ENCODE results near the gene GRIN2A.

The GRIN2A gene

DNA sequence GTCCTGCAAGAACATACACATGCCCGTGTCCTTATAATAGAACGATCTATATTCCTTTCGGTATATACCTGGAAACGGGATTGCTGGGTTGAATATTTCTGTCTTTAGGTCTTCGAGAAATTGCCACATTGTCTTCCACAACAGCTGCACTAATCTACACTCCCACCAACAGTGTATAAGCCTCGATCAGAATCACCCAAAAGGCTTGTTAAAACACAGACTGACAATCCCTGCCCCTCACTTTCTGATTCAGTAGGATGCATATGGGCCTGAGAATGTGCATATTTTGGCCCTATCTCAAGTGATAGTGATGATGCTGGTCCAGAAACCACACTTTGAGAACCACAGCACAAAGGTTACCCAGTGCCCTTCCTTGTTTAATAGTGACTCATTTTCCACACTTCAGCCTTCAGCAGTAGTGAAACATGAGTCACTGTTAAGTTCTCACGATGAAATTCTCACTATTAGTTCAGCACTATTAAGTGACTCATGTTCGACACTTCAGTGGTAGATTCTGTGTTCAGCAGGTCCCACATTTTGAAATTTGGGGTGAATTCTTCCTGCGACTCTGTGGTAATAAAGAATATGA is 215.6 kb downstream of the GRIN2A start:
- peak; percentile 31 for DNase-seq (ENCODE audit: low read depth)

DNA sequence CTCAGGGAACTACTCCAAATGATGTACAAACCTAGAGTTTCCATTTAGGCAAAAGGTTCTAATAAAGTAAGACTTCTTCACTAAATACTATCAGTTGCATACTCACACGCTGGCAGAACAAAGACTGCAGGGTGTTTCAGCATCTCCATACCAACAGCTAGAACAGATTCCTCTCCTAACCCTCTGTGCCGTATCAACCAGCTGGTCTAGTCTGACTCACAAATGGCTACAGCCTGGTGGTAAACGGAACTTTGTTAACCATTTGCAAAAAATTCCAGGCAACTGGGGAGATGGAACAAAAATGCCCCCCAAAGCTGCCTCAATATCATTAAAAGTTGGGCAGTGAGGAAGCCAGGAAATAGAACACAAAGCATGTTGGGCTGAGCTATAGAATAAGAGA is 217.1 kb downstream of the GRIN2A start:
- no peak for DNase-seq (ENCODE audit: low read depth)

DNA sequence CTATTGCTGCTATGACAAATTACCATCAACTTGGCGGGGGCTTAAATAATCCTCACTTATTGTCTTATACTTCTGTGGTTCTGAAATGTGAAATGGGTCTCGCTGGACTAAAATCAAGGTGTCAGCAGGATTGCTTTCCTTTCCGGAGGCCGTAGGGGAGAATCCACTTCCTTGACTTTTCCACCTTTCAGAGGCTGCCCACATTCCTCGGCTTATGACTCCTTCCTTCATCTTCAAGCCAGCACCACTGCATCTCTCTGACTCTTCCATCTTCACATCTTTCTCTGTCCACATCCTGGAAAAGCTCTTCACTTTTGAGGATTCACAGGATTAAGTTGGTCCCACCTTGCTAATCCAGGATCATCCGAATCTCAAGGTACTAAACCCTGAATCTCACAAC is 217.8 kb downstream of the GRIN2A start:
- no peak for DNase-seq (ENCODE audit: low read depth)

DNA sequence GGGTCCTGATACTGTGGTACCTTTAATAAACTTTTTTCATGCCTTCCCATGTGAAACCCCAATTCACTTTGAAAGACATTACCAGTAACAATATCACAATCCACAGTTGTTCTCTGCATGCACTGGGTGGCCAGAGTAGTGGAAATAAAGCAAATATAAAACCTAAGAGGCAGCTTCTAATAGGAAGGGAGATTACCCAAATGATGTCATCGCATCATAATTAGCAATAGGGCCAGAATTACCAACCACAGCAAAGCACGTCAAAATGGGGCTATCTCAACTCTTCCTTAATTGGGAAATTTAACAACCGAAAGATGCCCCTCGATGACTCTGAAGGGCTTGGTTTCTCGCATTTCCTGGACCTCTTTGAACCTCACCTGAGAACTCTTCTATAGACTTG is 224.8 kb downstream of the GRIN2A start:
- no peak for DNase-seq (ENCODE audit: low read depth)

DNA sequence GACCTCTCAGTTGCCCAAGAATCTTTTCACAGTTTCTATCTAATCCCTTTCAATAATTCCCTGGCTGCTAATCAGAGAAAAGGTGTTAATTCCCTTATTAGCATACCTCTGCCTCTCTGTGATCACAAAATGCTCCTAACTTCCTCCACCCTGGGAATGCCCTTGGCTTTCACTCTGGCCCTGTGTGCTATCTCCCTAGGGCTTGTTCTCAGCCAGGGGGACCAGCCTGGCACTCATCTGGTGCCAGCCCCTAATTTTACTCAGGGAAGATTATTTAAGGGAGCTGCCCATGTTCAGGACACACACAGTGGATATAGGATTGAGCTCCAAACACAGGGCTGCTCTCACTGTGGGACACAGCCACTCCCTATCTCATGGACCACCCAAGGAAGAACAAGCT is 225.2 kb downstream of the GRIN2A start:
- no peak for DNase-seq (ENCODE audit: low read depth)

DNA sequence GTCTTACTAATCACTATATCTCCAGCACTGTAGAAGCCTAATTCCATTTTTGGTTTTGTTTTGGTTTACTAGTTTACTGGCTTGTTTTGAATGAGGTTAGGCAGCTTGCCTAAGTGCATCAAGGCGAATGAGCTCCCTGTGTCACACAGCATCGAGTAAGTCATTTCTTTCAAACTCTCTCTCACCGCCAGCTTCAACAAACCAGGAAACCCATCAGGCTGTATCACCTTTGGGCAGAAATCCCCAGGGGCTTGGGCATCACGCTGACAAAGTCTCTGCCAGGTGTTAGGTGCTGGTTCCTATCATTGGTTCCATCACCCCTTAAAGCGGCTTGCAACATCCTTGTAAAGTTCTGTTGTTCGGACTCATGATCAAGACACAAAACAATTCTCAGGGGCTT is 226.6 kb downstream of the GRIN2A start:
- no peak for DNase-seq (ENCODE audit: low read depth)

DNA sequence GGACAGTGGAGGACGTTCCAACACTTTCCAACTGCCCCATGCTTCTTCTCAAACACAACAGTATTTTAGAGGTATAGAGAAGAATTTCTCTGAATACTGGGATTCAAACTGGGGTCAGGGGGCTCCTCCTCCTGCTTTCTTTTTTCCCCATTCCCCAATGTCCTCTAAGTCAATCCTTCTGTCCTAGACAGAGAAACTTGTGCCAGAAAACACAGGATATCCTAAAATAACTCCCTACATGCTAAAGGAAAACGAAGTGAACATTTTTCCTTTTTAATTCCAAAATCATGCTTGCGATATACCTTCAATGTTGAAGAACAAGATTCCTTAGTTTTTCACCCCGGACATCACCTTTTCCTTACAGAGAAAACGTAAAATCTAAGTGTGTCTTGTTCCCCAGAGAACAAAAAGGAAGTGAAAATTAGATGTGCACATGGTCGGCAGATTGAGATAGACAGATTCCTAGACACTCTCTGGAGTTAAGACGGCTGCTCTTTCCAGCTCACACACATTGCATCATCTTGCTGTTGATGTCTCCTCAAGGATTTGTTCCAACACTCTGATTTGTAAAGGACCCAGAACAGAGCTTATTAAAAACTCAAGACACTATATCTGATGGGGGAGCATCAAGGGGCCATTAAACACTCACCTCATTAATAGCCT is 228.2 kb downstream of the GRIN2A start:
- DNase-seq (ENCODE audit: low read depth): no peak

DNA sequence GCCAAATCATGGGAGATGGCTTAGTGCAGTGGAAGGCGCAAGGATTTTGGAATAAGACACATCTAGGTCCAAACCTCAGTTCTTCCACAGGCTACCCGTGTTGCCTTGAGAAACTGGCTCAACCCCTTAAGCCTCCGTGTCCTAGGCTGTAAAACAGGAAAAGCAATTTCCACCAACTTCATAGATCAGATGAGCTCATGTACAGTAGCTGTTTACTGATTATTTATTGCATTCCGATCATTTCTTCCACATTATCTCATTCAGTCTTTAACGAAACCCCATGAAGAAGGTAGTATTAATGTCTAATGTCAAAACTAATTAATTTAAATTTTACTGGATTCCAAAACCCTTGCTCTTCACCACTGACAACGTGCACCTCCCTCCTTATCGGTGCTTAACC is 231.6 kb downstream of the GRIN2A start:
- no peak for DNase-seq (ENCODE audit: low read depth)

DNA sequence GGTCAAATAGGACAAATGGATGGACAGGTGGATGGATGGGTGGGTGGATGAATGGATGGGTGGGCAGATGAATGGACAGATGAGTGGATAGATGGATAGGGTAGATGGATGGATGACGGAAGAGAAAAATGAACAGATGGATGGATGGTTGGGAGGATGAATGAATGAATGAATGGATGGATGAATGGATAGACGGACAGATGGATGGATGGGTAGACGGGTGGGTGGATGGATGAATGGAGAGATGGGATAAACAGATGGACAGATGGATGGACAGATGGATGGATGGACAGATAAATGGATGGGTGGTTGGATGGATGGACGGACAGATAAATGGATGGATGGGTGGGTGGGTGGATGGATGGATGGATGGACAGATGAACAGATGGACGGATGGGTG is 232.8 kb downstream of the GRIN2A start:
- DNase-seq (ENCODE audit: low read depth): no peak

DNA sequence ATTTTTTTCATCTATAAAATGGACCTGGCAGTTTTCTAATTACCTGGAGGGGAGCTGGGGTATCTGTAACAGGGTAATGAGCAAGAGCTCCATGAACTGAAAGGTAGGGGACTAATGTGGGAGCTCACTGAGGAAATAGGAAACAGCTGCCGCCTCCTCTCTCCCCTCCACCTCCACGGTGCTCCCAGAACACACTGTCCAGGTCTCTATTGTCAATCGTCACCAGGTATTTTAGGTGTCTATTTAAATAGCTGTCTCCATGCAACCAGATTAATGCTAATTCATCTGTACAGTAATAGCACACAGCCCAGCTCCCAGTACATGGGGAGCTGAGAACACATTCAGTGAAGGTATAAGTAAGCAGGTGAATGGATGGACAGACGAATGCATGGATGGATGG is 233.3 kb downstream of the GRIN2A start:
- DNase-seq (ENCODE audit: low read depth): no peak

DNA sequence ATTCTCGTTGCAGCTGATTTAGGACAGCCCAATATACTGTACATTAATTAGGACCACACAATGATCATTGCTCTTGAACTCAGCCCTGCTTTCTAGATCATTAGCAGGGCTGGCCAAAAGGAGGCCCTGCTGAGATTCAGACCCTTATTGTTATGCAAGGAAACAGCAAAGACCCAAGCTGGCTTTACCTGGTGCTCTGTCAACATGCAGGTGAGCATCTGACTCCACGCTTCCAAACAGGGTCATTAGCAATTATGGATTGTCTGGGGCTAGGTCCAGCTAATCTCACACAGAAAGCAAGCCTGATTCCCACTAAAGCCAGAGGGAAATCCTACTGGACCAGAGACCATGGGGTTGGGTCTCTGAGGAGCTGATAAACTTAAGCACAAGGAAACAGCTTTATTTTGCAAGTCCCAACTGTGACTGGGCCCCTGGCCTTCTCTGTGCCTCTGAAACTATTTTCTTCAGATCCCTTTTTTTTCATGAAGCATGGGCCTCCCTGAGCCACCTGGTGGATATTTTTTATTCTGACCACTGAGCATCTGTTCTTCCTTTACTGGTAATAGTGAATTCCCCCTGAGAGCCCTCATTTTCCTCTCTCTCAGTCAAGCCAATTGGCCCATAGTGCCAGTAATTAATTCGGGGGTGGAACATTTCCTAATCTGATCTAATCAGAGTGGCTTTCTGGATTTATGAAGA is 236.1 kb downstream of the GRIN2A start:
- no peak for DNase-seq (ENCODE audit: low read depth)

DNA sequence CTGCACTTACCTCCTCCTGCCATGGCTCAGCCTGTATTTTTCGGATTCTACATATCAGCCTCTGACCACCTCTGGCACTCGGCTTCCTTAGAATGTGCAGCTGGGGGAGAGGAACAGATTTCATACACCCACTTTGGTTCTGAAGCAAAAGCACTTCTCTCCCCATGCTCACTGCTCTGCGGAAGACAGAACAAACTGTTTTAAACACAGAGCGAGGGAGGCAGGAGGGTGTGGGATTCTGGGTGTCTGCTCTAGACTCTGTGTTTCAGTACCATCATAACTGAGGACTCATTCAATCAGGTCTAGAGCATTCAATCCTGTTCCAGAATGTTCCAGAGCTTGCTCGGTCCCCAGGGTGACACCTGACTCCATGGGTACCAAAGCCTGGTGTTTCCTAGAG is 239.1 kb downstream of the GRIN2A start:
- DNase-seq (ENCODE audit: low read depth): no peak

DNA sequence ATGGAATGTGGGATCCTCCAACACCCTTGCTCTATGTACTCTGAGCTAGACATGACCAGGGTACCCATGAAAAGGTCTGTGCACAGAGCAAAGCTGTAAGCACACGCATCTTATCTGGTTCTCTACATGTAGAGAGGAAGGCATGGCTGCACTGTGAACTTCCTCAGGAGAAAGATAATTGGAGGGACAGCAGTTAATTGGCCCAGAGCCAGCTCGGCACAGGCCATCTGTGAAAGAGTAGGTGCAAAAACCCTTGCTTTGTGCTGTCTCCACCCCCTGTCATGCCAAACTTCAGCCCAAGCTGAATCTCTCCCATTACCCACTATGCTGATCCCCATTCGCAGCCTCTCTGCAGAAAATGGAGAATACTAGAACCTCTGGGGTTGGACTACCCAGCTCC is 241.0 kb downstream of the GRIN2A start:
- no peak for DNase-seq (ENCODE audit: low read depth)

DNA sequence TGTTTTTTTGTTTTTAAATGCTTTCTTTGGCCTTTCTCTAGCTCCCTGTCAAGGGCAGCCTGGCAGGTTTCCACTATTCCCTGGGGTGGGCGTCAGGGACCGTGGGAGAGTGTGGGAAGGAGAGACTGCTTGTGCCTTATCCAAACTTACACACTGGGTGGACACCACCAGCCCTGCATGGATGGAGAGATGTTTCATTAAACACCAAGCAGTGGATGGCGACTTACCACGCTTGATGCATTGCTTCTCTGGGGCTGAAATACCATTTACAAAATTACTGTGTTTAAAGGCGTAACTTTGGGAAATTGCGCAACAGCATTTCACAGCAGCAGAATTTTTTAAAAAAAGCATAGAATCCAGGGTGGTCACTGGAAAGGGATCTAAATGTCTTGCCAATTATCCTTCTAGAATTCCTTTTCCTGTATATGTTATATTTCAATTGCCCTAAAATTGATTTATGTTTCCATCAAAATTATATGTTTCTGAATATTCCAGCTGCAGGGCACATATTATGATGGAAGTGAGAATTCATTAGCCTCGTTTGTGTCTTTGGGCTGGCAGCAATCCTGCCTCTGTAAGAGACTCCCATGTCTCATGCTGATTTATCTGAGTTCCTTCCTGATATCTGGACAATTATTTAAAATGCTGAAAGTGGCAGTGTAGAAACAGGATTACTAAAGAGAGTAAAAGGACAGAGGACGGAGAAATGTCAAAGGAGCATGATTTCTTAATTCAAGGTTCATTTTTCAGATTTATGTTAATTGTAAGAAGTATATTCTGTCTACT is 247.3 kb downstream of the GRIN2A start:
- DNase-seq (ENCODE audit: low read depth): no peak

DNA sequence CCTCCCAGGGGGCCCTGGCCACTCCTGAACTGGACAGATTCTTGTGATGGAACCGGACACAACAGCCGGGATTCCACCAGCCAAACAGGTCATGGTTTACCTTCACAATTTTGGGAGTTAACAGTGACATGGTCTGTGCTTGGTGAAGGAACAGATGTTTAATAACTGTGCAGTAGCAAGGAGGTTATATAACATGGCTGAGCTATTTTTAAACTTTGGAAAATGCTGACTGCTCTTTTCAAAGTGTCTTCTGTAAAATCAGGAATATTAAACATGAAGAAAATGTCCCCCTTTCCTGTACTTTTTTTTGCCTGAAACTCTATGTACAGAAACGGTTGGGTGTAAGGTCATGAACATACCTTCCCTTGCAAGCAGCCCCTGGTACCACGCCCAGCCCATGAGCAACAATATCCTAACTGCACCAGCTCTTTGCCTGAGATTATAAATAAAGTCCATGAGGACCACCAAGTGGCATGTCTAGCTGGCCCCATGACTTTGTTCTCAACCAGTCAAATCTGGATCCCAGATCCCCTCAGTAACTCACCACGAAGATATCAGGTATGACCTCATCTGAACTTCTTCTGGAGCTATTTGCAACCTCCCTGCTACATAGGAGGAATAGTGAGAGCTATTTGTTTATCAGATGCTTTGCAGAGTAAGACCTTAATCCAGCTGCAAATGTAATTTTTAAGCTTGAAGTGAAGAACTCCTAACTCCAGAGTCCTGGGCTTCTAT is 249.1 kb downstream of the GRIN2A start:
- DNase-seq (ENCODE audit: low read depth): no peak

DNA sequence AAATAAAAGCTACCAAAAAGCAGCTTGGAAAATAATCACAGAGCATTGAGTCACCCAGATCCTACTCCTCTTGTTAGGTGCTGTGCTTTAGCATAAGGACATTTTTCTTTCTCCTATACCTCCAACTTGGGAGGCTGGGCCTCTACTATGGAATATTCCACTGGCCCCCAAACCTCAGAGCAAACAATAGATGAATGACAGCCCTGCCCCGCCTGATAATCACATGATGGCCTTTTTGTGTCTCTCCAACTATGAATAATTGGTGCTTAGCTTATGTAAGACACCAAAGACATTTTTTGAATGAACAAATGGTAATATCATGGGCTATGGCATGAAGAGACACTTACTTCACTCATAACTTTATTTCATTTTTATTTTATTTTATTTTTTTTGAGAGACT is 250.2 kb downstream of the GRIN2A start:
- no peak for DNase-seq (ENCODE audit: low read depth)

DNA sequence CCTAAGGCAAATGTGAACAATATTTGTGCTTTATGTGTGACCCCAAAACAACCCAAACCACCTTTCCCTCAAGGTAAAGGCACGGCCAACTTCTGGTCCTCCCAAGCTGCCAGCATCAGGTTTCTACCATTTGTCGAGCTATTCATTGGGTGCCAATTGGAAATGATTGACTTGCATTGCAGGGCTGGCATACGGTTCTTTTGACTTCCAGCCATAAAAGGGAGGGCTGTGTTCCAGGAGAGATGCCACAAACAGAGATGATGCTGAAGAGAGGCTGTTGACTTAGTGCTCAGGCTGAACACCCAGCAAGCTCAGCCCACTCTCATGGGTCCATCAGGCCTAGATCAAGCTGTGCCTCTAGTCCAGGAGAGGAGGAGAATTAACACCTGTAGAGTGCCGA is 252.4 kb downstream of the GRIN2A start:
- DNase-seq (ENCODE audit: low read depth): no peak

DNA sequence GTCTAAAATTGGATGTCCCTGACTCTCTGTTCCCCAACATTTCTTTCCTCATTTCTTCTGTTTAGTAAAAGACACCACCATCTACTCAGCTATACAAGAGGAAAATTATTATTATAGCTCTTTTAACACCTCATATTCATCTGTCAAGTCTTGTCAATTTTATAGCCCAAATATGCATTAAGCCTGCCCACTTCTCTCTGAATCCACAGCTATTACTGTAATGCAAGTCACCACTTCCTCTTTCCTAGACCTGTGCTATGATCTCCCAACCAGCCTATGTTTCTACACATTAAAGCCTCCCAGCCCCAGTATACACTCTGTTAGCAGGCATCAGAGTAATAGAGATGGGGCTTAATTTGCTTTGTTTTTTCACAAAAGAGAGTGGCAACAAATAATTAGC is 252.9 kb downstream of the GRIN2A start:
- DNase-seq (ENCODE audit: low read depth): no peak

DNA sequence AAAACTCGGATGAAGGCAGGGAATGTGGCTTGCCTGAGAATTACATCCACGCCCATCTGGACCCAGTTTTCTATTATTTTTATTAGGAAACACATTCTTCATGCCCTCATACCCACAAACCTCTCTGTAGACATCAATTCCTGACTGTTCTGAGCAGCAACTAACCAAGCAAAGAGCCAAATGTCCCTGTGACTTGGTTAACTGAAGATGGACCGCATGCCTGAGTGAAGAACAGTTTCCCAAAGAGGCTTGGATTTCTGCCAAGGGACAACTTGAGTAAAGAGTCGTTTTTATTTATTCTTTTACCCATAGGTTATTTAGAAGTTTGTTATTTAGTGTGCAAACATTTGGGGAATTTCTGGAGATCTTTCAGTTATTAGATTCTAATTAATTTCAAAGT is 259.8 kb downstream of the GRIN2A start:
- DNase-seq (ENCODE audit: low read depth): no peak

DNA sequence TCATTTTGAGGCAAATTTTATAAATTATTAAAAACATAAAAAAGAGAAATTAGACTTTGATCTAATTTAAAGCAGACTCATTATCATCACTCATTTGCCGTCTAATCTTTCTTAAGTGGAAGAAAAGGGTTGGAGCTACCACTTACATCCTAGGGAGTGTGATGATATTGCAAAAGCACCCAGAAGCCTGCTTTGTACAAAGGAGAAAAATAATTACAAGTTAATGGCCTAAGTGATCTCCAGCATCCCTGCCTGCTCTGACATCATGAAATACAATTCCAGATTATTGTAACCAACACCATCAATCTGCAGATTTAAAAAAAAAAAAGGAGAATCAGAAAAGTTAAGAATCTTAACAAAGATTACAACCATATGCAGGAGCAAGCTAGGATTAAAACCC is 260.2 kb downstream of the GRIN2A start:
- DNase-seq (ENCODE audit: low read depth): no peak

DNA sequence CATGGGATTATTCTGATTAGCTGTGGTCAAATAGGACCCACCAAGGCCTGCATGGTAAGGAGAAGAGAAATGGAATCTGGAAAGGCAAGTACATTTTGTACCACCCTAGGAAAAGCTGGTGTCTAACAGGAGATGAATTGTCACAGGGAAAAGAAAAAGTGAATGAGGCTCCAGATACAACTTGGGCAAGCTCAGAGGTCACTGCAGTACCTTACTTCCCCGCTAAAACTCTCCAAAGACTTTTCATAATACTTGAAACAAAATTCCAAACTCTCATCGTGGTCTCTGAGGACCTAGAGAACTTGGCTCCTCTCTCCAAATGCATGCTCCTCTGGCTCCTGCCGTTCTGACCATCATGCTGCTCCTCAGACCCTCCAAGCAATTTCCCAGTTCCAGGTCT is 262.8 kb downstream of the GRIN2A start:
- DNase-seq (ENCODE audit: low read depth): no peak

DNA sequence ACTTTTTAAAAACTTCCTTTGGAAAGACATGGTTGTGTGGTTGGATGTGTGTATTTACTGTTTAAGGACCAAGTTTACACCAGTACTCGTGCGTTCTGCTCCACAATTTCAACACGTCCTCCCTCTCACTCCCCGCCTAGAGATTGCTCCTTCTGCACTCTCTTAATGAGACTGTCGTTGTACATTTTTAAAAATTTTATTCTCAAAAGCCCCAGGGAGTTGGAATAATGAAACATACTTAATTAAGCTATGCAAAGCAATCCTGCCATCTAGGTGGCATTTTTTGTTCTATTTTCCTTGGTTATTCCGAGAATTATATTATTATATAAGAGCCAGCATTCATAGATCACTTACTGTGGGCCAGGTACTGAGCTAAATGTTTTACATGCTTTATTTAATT is 264.5 kb downstream of the GRIN2A start:
- DNase-seq (ENCODE audit: low read depth): no peak
